SJSA1 (cell line): ENCODE measurements around the gene SBF1. TPM values are rescaled to one million over a fixed set of nuclear protein-coding genes. Genes with fewer than 3 reads are reported as not detected.

Source experiments
- DNase-seq, 2 experiments: peaks; one replicate each; pipeline ENCODE4 v3.0.0-alpha.2; 2015 to 2020; ENCODE audit warnings: low spot score in 2 of 2, low read depth in 1 of 2
- H3K27ac ChIP-seq: fragments of 250-450 bp; sonication (Bioruptor Pico); 2 replicates; pipeline ENCODE4 v1.5.1; 2020; ENCODE audit warnings: mild to moderate bottlenecking, moderate library complexity
- H3K27me3 ChIP-seq: fragments of 250-450 bp; sonication (Bioruptor Pico); replicated peaks from 2 replicates; pipeline ENCODE4 v1.5.1; 2020; ENCODE audit warnings: mild to moderate bottlenecking, moderate library complexity
- H3K36me3 ChIP-seq: fragments of 250-450 bp; sonication (Bioruptor Pico); 2 replicates; pipeline ENCODE4 v1.5.1; 2020; ENCODE audit warnings: mild to moderate bottlenecking
- H3K4me1 ChIP-seq: fragments of 250-450 bp; sonication (Bioruptor Pico); replicated peaks from 2 replicates; pipeline ENCODE4 v1.6.1; 2021; ENCODE audit warnings: mild to moderate bottlenecking
- H3K4me3 ChIP-seq: fragments of 250-450 bp; sonication (Bioruptor Pico); 2 replicates; pipeline ENCODE4 v1.5.1; 2020; ENCODE audit warnings: mild to moderate bottlenecking
- H3K9me3 ChIP-seq: fragments of 250-450 bp; sonication (Bioruptor Pico); replicated peaks from 2 replicates; pipeline ENCODE4 v1.5.1; 2020; ENCODE audit warnings: mild to moderate bottlenecking
- total RNA-seq: library from RNA; depleted of rRNA; stranded (reverse); fragments of >200 nt; shearing (Covaris generic); gene quantifications from 2 replicates; pipeline ENCODE4 v1.2.3, GENCODE V29; 2014

Gene SBF1
- total RNA-seq, 1 experiment from 2014 or later: 87.9 TPM

- Histone ChIP-seq H3K9me3 (no peaks in the 10 kb centered on the region), H3K27me3 (no peaks in the 10 kb centered on the region), H3K4me3 (no peak overlapping the region), H3K36me3 (peaks cover 73% of the 10 kb centered on the region), H3K4me1 (no peaks in the 10 kb centered on the region), H3K27ac (no peak overlapping the region)
- DNase-seq: no peak
These were observed 28.7 kb downstream of the SBF1 start for GRCh38 chr22:50445880-50446707.

GRCh38 chr22:50445071-50445879 is 29.6 kb downstream of the SBF1 start:
- Histone ChIP-seq H3K4me1 (no peaks in the 10 kb centered on the region), H3K27me3 (no peaks in the 10 kb centered on the region), H3K36me3 (peaks cover 78% of the 10 kb centered on the region), H3K27ac (no peak overlapping the region), H3K4me3 (no peak overlapping the region), H3K9me3 (no peaks in the 10 kb centered on the region)
- DNase-seq: no peak

- no peak for DNase-seq
- Histone ChIP-seq H3K27ac (no peak overlapping the region), H3K36me3 (peaks cover 79% of the 10 kb centered on the region), H3K9me3 (no peaks in the 10 kb centered on the region), H3K4me3 (no peak overlapping the region), H3K4me1 (no peaks in the 10 kb centered on the region), H3K27me3 (no peaks in the 10 kb centered on the region)
These were observed 30.2 kb downstream of the SBF1 start for GRCh38 chr22:50444663-50445062.

- H3K4me1 ChIP-seq: no peaks in the 10 kb centered on the region
- no peak for DNase-seq
- peaks cover 81% of the 10 kb centered on the region for H3K36me3 ChIP-seq
- no peak overlapping the region for H3K27ac ChIP-seq
- no peaks in the 10 kb centered on the region for H3K27me3 ChIP-seq
- H3K9me3 ChIP-seq: no peaks in the 10 kb centered on the region
- no peak overlapping the region for H3K4me3 ChIP-seq
These were observed 30.8 kb downstream of the SBF1 start for GRCh38 chr22:50443801-50444625.

- Histone ChIP-seq H3K9me3 (no peaks in the 10 kb centered on the region), H3K36me3 (peaks cover 82% of the 10 kb centered on the region), H3K4me3 (no peak overlapping the region), H3K27me3 (no peaks in the 10 kb centered on the region), H3K4me1 (no peaks in the 10 kb centered on the region), H3K27ac (no peak overlapping the region)
- no peak for DNase-seq
These were observed 31.6 kb downstream of the SBF1 start for GRCh38 chr22:50443197-50443596.

- Histone ChIP-seq H3K27ac (no peak overlapping the region), H3K4me3 (no peak overlapping the region), H3K4me1 (no peaks in the 10 kb centered on the region), H3K27me3 (no peaks in the 10 kb centered on the region), H3K9me3 (no peaks in the 10 kb centered on the region), H3K36me3 (peaks cover 75% of the 10 kb centered on the region)
- no peak for DNase-seq
These were observed 33.3 kb downstream of the SBF1 start for GRCh38 chr22:50441428-50441993.

- no peak overlapping the region for H3K4me3 ChIP-seq
- no peaks in the 10 kb centered on the region for H3K4me1 ChIP-seq
- no peaks in the 10 kb centered on the region for H3K27me3 ChIP-seq
- DNase-seq: no peak
- H3K36me3 ChIP-seq: peaks cover 76% of the 10 kb centered on the region
- no peaks in the 10 kb centered on the region for H3K9me3 ChIP-seq
- H3K27ac ChIP-seq: no peak overlapping the region
These were observed 34.1 kb downstream of the SBF1 start for GRCh38 chr22:50440544-50441249.

- no peaks in the 10 kb centered on the region for H3K9me3 ChIP-seq
- H3K4me1 ChIP-seq: no peaks in the 10 kb centered on the region
- H3K27ac ChIP-seq: no peak overlapping the region
- H3K4me3 ChIP-seq: no peak overlapping the region
- H3K36me3 ChIP-seq: peaks cover 76% of the 10 kb centered on the region
- no peaks in the 10 kb centered on the region for H3K27me3 ChIP-seq
- DNase-seq: no peak
These were observed 34.9 kb downstream of the SBF1 start for GRCh38 chr22:50439871-50440331.

GRCh38 chr22:50439314-50439870 is 35.4 kb downstream of the SBF1 start:
- no peak overlapping the region for H3K4me3 ChIP-seq
- H3K9me3 ChIP-seq: no peaks in the 10 kb centered on the region
- H3K27ac ChIP-seq: no peak overlapping the region
- H3K27me3 ChIP-seq: no peaks in the 10 kb centered on the region
- no peaks in the 10 kb centered on the region for H3K4me1 ChIP-seq
- H3K36me3 ChIP-seq: peaks cover 74% of the 10 kb centered on the region
- DNase-seq: no peak

GRCh38 chr22:50438305-50439275 is 36.2 kb downstream of the SBF1 start:
- Histone ChIP-seq H3K27ac (no peak overlapping the region), H3K27me3 (no peaks in the 10 kb centered on the region), H3K4me1 (no peaks in the 10 kb centered on the region), H3K36me3 (peaks cover 69% of the 10 kb centered on the region), H3K9me3 (no peaks in the 10 kb centered on the region), H3K4me3 (no peak overlapping the region)
- DNase-seq: no peak

- Histone ChIP-seq H3K27ac (no peak overlapping the region), H3K4me3 (no peak overlapping the region), H3K36me3 (peaks cover 63% of the 10 kb centered on the region), H3K4me1 (no peaks in the 10 kb centered on the region), H3K27me3 (no peaks in the 10 kb centered on the region), H3K9me3 (no peaks in the 10 kb centered on the region)
- DNase-seq: no peak
These were observed 37.1 kb downstream of the SBF1 start for GRCh38 chr22:50437511-50438304.
